H1 (cell line): Measurements from ENCODE around the gene MVD. TPM values are rescaled to one million over a fixed set of nuclear protein-coding genes. Genes with fewer than 3 reads are reported as not detected.

Experiments used
- CTCF ChIA-PET: fragments of 300-600 bp; sonication (Branson Sonifier 250); formaldehyde crosslinking; loops from one replicate; lab custom pipeline; 2021; ENCODE audit not compliant: partially characterized antibody; lab: Charles Lee
- POLR2A ChIA-PET: fragments of 300-600 bp; sonication (Branson Sonifier 250); formaldehyde crosslinking; loops from one replicate; lab custom pipeline; 2021; ENCODE audit warnings: inconsistent platforms; ENCODE audit not compliant: partially characterized antibody; lab: Charles Lee
- DNase-seq, 2 experiments: peaks; one replicate each; pipeline versions ENCODE4 v3.0.0 to v3.0.0-alpha.2; 2010 to 2022; ENCODE audit warnings: low spot score in 2 of 2, low read depth in 1 of 2, mixed read lengths in 1 of 2
- FAIRE-seq: peaks from 2 replicates; lab custom pipeline; 2011; peaks lifted over from hg19 to GRCh38; lab: Jason Lieb, UNC
- H2AFZ ChIP-seq: 2 replicates; pipeline ENCODE4 v1.8.1; 2012; ENCODE audit warnings: low read length, inconsistent platforms
- H2AK5ac ChIP-seq: 2 replicates; pipeline ENCODE4 v1.6.1; 2013; ENCODE audit warnings: low read depth, low read length
- H2BK120ac ChIP-seq: replicated peaks from 2 replicates; pipeline ENCODE3; 2013; ENCODE audit warnings: low read depth, low read length, inconsistent platforms
- H2BK12ac ChIP-seq: 2 replicates; pipeline ENCODE4 v1.6.1; 2013; ENCODE audit warnings: low read depth, low read length
- H2BK15ac ChIP-seq: 2 replicates; pipeline ENCODE4 v1.6.1; 2013; ENCODE audit warnings: low read length
- H2BK20ac ChIP-seq: 2 replicates; pipeline ENCODE4 v1.6.1; 2013; ENCODE audit warnings: low read length
- H2BK5ac ChIP-seq: 2 replicates; pipeline ENCODE4 v1.6.1; 2013; ENCODE audit warnings: low read depth, low read length
- H3K14ac ChIP-seq: 2 replicates; pipeline ENCODE4 v1.6.1; 2013; ENCODE audit warnings: inconsistent platforms; ENCODE audit not compliant: insufficient read length
- H3K18ac ChIP-seq: 2 replicates; pipeline ENCODE4 v1.6.1; 2013; ENCODE audit warnings: low read length; ENCODE audit errors: extremely low read depth
- H3K23ac ChIP-seq: 2 replicates; pipeline ENCODE4 v1.6.1; 2013; ENCODE audit warnings: inconsistent platforms; ENCODE audit not compliant: insufficient read length
- H3K23me2 ChIP-seq: 2 replicates; pipeline ENCODE4 v1.6.1; 2013; ENCODE audit warnings: low read depth, low read length
- H3K27ac ChIP-seq: 2 replicates; pipeline ENCODE4 v1.6.1; 2011; ENCODE audit warnings: low read depth, low read length, inconsistent platforms
- H3K27me3 ChIP-seq, 4 experiments: replicated peaks in 1 of 4; 1 replicate in 1 of 4; 2 replicates in 3 of 4; pipeline versions ENCODE4 v1.6.1 to v1.8.1; 2011 to 2013; ENCODE audit warnings: low read length in 3 of 4, mild to moderate bottlenecking in 3 of 4, inconsistent platforms in 2 of 4, mixed read lengths in 2 of 4, moderate library complexity in 1 of 4; ENCODE audit not compliant: control insufficient read depth in 3 of 4, insufficient read depth in 3 of 4; ENCODE audit errors: extremely low read depth in 1 of 4
- H3K36me3 ChIP-seq, 4 experiments: 2 replicates each; pipeline versions ENCODE4 v1.6.1 to v1.8.1; 2011 to 2013; ENCODE audit warnings: mild to moderate bottlenecking in 4 of 4, low read length in 3 of 4, moderate library complexity in 2 of 4, control low read depth in 1 of 4, inconsistent platforms in 1 of 4; ENCODE audit not compliant: insufficient read depth in 4 of 4, control insufficient read depth in 2 of 4
- H3K4ac ChIP-seq: replicated peaks from 2 replicates; pipeline ENCODE3; 2013; ENCODE audit warnings: low read length, low read depth, mixed read lengths, inconsistent platforms; ENCODE audit not compliant: insufficient read length
- H3K4me1 ChIP-seq, 4 experiments: replicated peaks in 1 of 4; 1 replicate in 1 of 4; 2 replicates in 3 of 4; pipeline versions ENCODE4 v1.6.1 to v1.8.1; 2011 to 2013; ENCODE audit warnings: low read length in 3 of 4, inconsistent platforms in 2 of 4, mixed read lengths in 1 of 4; ENCODE audit not compliant: insufficient read depth in 4 of 4, control insufficient read depth in 3 of 4
- H3K4me2 ChIP-seq, 2 experiments: 2 replicates each; pipeline versions ENCODE4 v1.6.1 to v1.8.1; 2011 to 2013; ENCODE audit warnings: low read depth in 2 of 2, low read length in 2 of 2, control low read depth in 1 of 2, inconsistent platforms in 1 of 2, mild to moderate bottlenecking in 1 of 2; ENCODE audit not compliant: insufficient read depth in 1 of 2
- H3K4me3 ChIP-seq, 4 experiments: fragments of 200-600, 300-600 bp in 1 of 4; sonication (generic), shearing (Covaris generic), sonication (Bioruptor Twin) in 1 of 4; 2 replicates each; pipeline versions ENCODE4 v1.5.1 to v1.8.1; 2011 to 2016; ENCODE audit warnings: low read length in 4 of 4, low read depth in 3 of 4, control low read depth in 2 of 4, inconsistent platforms in 2 of 4, mild to moderate bottlenecking in 2 of 4, mixed read lengths in 1 of 4, moderate library complexity in 1 of 4; ENCODE audit not compliant: insufficient read depth in 2 of 4; ENCODE audit errors: extremely low read depth in 1 of 4
- H3K56ac ChIP-seq: replicated peaks from 2 replicates; pipeline ENCODE3; 2013; ENCODE audit warnings: low read depth, mild to moderate bottlenecking, mixed read lengths, low read length, inconsistent platforms; ENCODE audit not compliant: insufficient read length
- H3K79me1 ChIP-seq: 2 replicates; pipeline ENCODE4 v1.6.1; 2013; ENCODE audit warnings: low read depth, low read length, control low read depth
- H3K79me2 ChIP-seq, 2 experiments: 2 replicates each; pipeline versions ENCODE4 v1.6.1 to v1.8.1; 2012 to 2013; ENCODE audit warnings: low read length in 2 of 2, mild to moderate bottlenecking in 2 of 2, inconsistent platforms in 1 of 2; ENCODE audit not compliant: insufficient read depth in 2 of 2, control insufficient read depth in 1 of 2
- H3K9ac ChIP-seq, 4 experiments: replicated peaks in 1 of 4; 1 replicate in 1 of 4; 2 replicates in 3 of 4; pipeline versions ENCODE4 v1.6.1 to v1.8.1; 2011 to 2013; ENCODE audit warnings: low read depth in 3 of 4, low read length in 3 of 4, control low read depth in 2 of 4, mild to moderate bottlenecking in 2 of 4, moderate library complexity in 2 of 4, inconsistent platforms in 1 of 4; ENCODE audit errors: extremely low read depth in 1 of 4
- H3K9me3 ChIP-seq, 2 experiments: 2 replicates each; pipeline versions ENCODE4 v1.6.1 to v1.8.1; 2012 to 2013; ENCODE audit warnings: mild to moderate bottlenecking in 2 of 2, moderate library complexity in 2 of 2, control low read depth in 1 of 2, inconsistent platforms in 1 of 2, low read depth in 1 of 2, low read length in 1 of 2, mixed read lengths in 1 of 2; ENCODE audit not compliant: insufficient read depth in 2 of 2
- H4K20me1 ChIP-seq, 2 experiments: replicated peaks in 1 of 2; 2 replicates each; pipeline versions ENCODE3 to v1.8.1; 2011 to 2013; ENCODE audit warnings: inconsistent platforms in 2 of 2, low read length in 2 of 2, mild to moderate bottlenecking in 1 of 2; ENCODE audit not compliant: insufficient read depth in 2 of 2, control insufficient read depth in 1 of 2
- H4K5ac ChIP-seq: 2 replicates; pipeline ENCODE4 v1.6.1; 2013; ENCODE audit warnings: low read length, low read depth, mixed read lengths, inconsistent platforms; ENCODE audit not compliant: insufficient read length
- H4K8ac ChIP-seq: 2 replicates; pipeline ENCODE4 v1.8.0; 2013; ENCODE audit warnings: mild to moderate bottlenecking, moderate library complexity, low read length, inconsistent platforms; ENCODE audit not compliant: insufficient read depth; ENCODE audit errors: extremely low read depth
- H4K91ac ChIP-seq: replicated peaks from 2 replicates; pipeline ENCODE3; 2013; ENCODE audit warnings: low read length, mixed read lengths, inconsistent platforms; ENCODE audit not compliant: insufficient read length
- BACH1 ChIP-seq: IDR thresholded peaks from 2 replicates; pipeline ENCODE4 v1.6.1; 2012; ENCODE audit warnings: low read length, improper control_type of control experiment
- CHD2 ChIP-seq: IDR thresholded peaks from 2 replicates; pipeline ENCODE4 v1.6.1; 2012; ENCODE audit warnings: low read length, improper control_type of control experiment
- EZH2 ChIP-seq: fragments of 200-600 bp; sonication (generic); IDR thresholded peaks from 2 replicates; pipeline ENCODE4 v1.7.1; 2012; ENCODE audit warnings: low read depth, mild to moderate bottlenecking, moderate library complexity, low read length, inconsistent platforms; ENCODE audit not compliant: severe bottlenecking
- HDAC2 ChIP-seq, 2 experiments: fragments of 300-600 bp in 1 of 2; sonication (generic) in 1 of 2; IDR thresholded peaks; 2 replicates each; pipeline ENCODE4 v1.6.1; 2011 to 2012; ENCODE audit warnings: low read depth in 2 of 2, low read length in 2 of 2, mild to moderate bottlenecking in 2 of 2, moderate library complexity in 2 of 2, borderline replicate concordance in 1 of 2, inconsistent platforms in 1 of 2
- NRF1 ChIP-seq: IDR thresholded peaks from 2 replicates; pipeline ENCODE4 v1.6.1; 2011; ENCODE audit warnings: mild to moderate bottlenecking, low read depth, low read length, improper control_type of control experiment
- POLR2AphosphoS5 ChIP-seq: IDR thresholded peaks from 2 replicates; pipeline ENCODE4 v1.6.1; 2011; ENCODE audit warnings: low read depth, low read length
- POU5F1 ChIP-seq: IDR thresholded peaks from 2 replicates; pipeline ENCODE4 v1.6.1; 2011; ENCODE audit warnings: low read depth, mild to moderate bottlenecking, low read length, moderate library complexity
- SIRT6 ChIP-seq: IDR thresholded peaks from one replicate; pipeline ENCODE4 v1.7.1; 2012; ENCODE audit warnings: low read length, inconsistent platforms
- SP2 ChIP-seq: IDR thresholded peaks from 2 replicates; pipeline ENCODE4 v1.6.1; 2012; ENCODE audit warnings: mild to moderate bottlenecking, low read length, inconsistent platforms
- SP4 ChIP-seq: IDR thresholded peaks from 2 replicates; pipeline ENCODE4 v1.6.1; 2012; ENCODE audit warnings: low read length, inconsistent platforms
- SRF ChIP-seq: IDR thresholded peaks from 2 replicates; pipeline ENCODE4 v1.6.1; 2011; ENCODE audit warnings: mild to moderate bottlenecking, low read depth, low read length, moderate library complexity
- TBP ChIP-seq: IDR thresholded peaks from 2 replicates; pipeline ENCODE4 v1.6.1; 2011; ENCODE audit warnings: low read depth, low read length, improper control_type of control experiment
- USF2 ChIP-seq: IDR thresholded peaks from 2 replicates; pipeline ENCODE4 v1.6.1; 2011; ENCODE audit warnings: low read length, improper control_type of control experiment
- ZNF274 ChIP-seq: IDR thresholded peaks from 2 replicates; pipeline ENCODE4 v1.7.0; 2012; ENCODE audit warnings: low read length, borderline replicate concordance; ENCODE audit errors: extremely low read depth
- WGBS, 2 experiments: shearing (Covaris generic) in 1 of 2; methylation state at CpG; one replicate each; pipeline versions ENCODE4 v1.1.6 to v1.1.7; 2013 to 2015; ENCODE audit warnings: low lambda C conversion rate in 2 of 2, mixed read lengths in 2 of 2, inconsistent platforms in 1 of 2, low coverage in 1 of 2, missing lambda C conversion rate in 1 of 2; ENCODE audit not compliant: insufficient replicate concordance in 2 of 2, insufficient coverage in 1 of 2, insufficient read length in 1 of 2; ENCODE audit errors: extremely low coverage in 1 of 2, missing lambda C conversion rate in 1 of 2; 5-methylcytosine and 5-hydroxymethylcytosine counted together
- polyA plus RNA-seq, 7 experiments: library from polyadenylated mRNA; depleted of rRNA in 3 of 7; stranded (reverse) in 5 of 7; unstranded in 2 of 7; fragments of >200 nt in 5 of 7; fragments of 200-250 nt in 2 of 7; gene quantifications; 1 replicate in 5 of 7; 2 replicates in 1 of 7; 4 replicates in 1 of 7; pipeline versions ENCODE4 v1.2.1 to v1.2.3, GENCODE V29; 2011 to 2013; ENCODE audit warnings: missing spikeins in 2 of 7, mixed read lengths in 2 of 7
- total RNA-seq: library from RNA; stranded (reverse); fragmentation: NEBNext Ultra II Directional; extraction: Animal tissue kit (Norgen Biotek cat#: 25700); gene quantifications from 2 replicates; pipeline ENCODE4 v1.2.1, GENCODE V29; 2021

Gene MVD
- total and polyA plus RNA-seq, 2 of the 8 experiments (the other 6 are each of a cell fraction or from before 2014, with no cell fraction given) = 47.2 to 77.3 TPM

GRCh38 chr16:88645941-88646340 is 16.9 kb downstream of the MVD start:
- peaks cover 0 to 8% (median 2%) of the 10 kb centered on the region in 4 experiments; a peak in 3 of 7 replicates for H3K4me1 ChIP-seq
- ChIA-PET CTCF (no interaction called here), POLR2A (interaction anchor here (1.2 to 1.7 kb wide), 2 partner anchors 13 to 35 kb away, joined by 5 to 6 read pairs; no protein-coding TSS in a partner anchor)
- H2AK5ac ChIP-seq = no peak overlapping the region
- no peak overlapping the region for H3K4ac ChIP-seq
- no peak overlapping the region for H2BK15ac ChIP-seq
- H2BK20ac ChIP-seq = no peak overlapping the region
- H4K8ac ChIP-seq = peak overlapping the region; percentile 21; the same call in 1 of the 2 replicates
- H3K4me2 ChIP-seq = no peak overlapping the region
- WGBS, 2 experiments = 85% methylated on average over 15 of the region's 23 CpGs; no CpG with 5 or more reads in 1 of the 2 experiments
- H2BK12ac ChIP-seq = no peak overlapping the region
- no peak overlapping the region for H3K9ac ChIP-seq
- H3K36me3 ChIP-seq = peaks cover 0 to 5% (median 0%) of the 10 kb centered on the region in 4 experiments; a peak in 1 of 8 replicates
- H3K23ac ChIP-seq = no peak overlapping the region
- H3K56ac ChIP-seq = no peak overlapping the region
- peaks cover 2 to 8% of the 10 kb centered on the region in 2 experiments for H4K20me1 ChIP-seq
- H3K27me3 ChIP-seq = no peaks in the 10 kb centered on the region
- H3K9me3 ChIP-seq = no peaks in the 10 kb centered on the region
- H3K79me2 ChIP-seq = no peaks in the 10 kb centered on the region; a peak in 1 of 4 replicates
- H3K4me3 ChIP-seq = no peak overlapping the region
- no peak overlapping the region for H4K5ac ChIP-seq
- no peak overlapping the region for H3K14ac ChIP-seq
- no peak overlapping the region for H2AFZ ChIP-seq
- H4K91ac ChIP-seq = no peak overlapping the region
- H3K23me2 ChIP-seq = peaks cover 7% of the 10 kb centered on the region; the same call in 1 of the 2 replicates
- no peak overlapping the region for H2BK120ac ChIP-seq
- DNase-seq = no peak
- no peak overlapping the region for H3K27ac ChIP-seq
- peak overlapping the region; percentile 66; the same call in 1 of the 2 replicates for H2BK5ac ChIP-seq
- no peak for FAIRE-seq
- H3K79me1 ChIP-seq = peaks cover 8% of the 10 kb centered on the region
- H3K18ac ChIP-seq = no peak overlapping the region
- TF ChIP-seq SP2 (no peak), ZNF274 (no peak), HDAC2 (IDR thresholded peaks at IDR 0.05; ENCODE audit: borderline replicate concordance in 1 of 2, low read depth in 2 of 2, low read length in 2 of 2) (no peak), USF2 (no peak), EZH2 (no peak), BACH1 (no peak), POU5F1 (no peak), TBP (no peak), POLR2AphosphoS5 (no peak), SP4 (no peak), SRF (no peak), NRF1 (no peak), SIRT6 (no peak), CHD2 (no peak)
